Transverse colon (tissue), 4 donors: ENCODE data around the gene HACD1. TPM values are rescaled to one million over a fixed set of nuclear protein-coding genes. Genes with fewer than 3 reads are reported as not detected.

Experiments
- DNase-seq: peaks from one replicate; pipeline ENCODE4 v3.0.0-alpha.2; 2019
- H3K27ac ChIP-seq, 4 donors: fragments of 200-600 bp; sonication (generic); 2 replicates each; pipeline ENCODE4 v1.5.1; 2016 to 2018; ENCODE audit warnings: inconsistent platforms in 4 of 4
- H3K27me3 ChIP-seq: fragments of 200-600 bp; sonication (generic); 2 replicates; pipeline ENCODE4 v1.5.1; 2017; ENCODE audit warnings: inconsistent platforms
- H3K36me3 ChIP-seq, 4 donors: fragments of 200-600 bp; sonication (generic); 2 replicates each; pipeline ENCODE4 v1.5.1; 2017 to 2019; ENCODE audit warnings: inconsistent platforms in 4 of 4
- H3K4me1 ChIP-seq, 4 donors: fragments of 200-600 bp; sonication (generic); 2 replicates each; pipeline ENCODE4 v1.5.1; 2017 to 2020; ENCODE audit warnings: inconsistent platforms in 4 of 4
- H3K4me3 ChIP-seq, 4 donors: fragments of 200-600 bp; sonication (generic); 1 replicate in 1 of 4; 2 replicates in 3 of 4; pipeline versions ENCODE4 v1.5.1 to v1.6.1; 2017 to 2019; ENCODE audit warnings: inconsistent platforms in 4 of 4
- H3K9me3 ChIP-seq, 2 donors: fragments of 200-600 bp; sonication (generic); 2 replicates each; pipeline ENCODE4 v1.5.1; 2017 to 2019; ENCODE audit warnings: inconsistent platforms in 2 of 2
- CTCF ChIP-seq, 5 experiments: fragments of 200-600 bp in 3 of 5; fragments of 450-650 bp in 2 of 5; sonication (generic) in 3 of 5; IDR thresholded peaks; 1 replicate in 2 of 5; 2 replicates in 3 of 5; pipeline ENCODE4 v1.5.1; 2016 to 2017; ENCODE audit warnings: antibody characterized with exemption in 5 of 5, inconsistent platforms in 3 of 5, mild to moderate bottlenecking in 2 of 5, moderate library complexity in 1 of 5
- EP300 ChIP-seq: sonication (generic); formaldehyde crosslinking; IDR thresholded peaks from one replicate; pipeline ENCODE4 v1.6.1; 2017; ENCODE audit warnings: antibody characterized with exemption, low read depth
- POLR2A ChIP-seq: fragments of 450-650 bp; IDR thresholded peaks from one replicate; pipeline ENCODE4 v1.6.1; 2016; ENCODE audit warnings: antibody characterized with exemption, mild to moderate bottlenecking, moderate library complexity
- POLR2AphosphoS5 ChIP-seq, 3 donors: sonication (generic); formaldehyde crosslinking; IDR thresholded peaks; one replicate each; pipeline ENCODE4 v1.6.1; 2016; ENCODE audit warnings: antibody characterized with exemption in 3 of 3
- WGBS, 2 donors: methylation state at CpG; one replicate each; pipeline ENCODE4 v1.1.5; 2018; ENCODE audit warnings: low coverage in 1 of 2; 5-methylcytosine and 5-hydroxymethylcytosine counted together
- in situ Hi-C, 4 donors: fragments of 200-750 bp; cut with MboI; loops; one replicate each; pipeline versions ENCODE4 v1.15.0 to v1.15.1; 2017; ENCODE audit warnings: low sequenced_read_pairs in 3 of 4, low pct_ligation_motif_present in 1 of 4, low pct_unique_long_range_greater_than_20kb in 1 of 4
- intact Hi-C: fragments of 100-400 bp; cut with DNase I; formaldehyde crosslinking; loops from one replicate; pipeline ENCODE4 v1.15.1; 2023; ENCODE audit warnings: low total_unique reads
- total RNA-seq, 4 donors: library from RNA; depleted of rRNA; stranded (reverse); fragments of >200 nt; gene quantifications; one replicate each; pipeline ENCODE4 v1.1.0, GENCODE V29; 2016

The HACD1 gene
- total RNA-seq, 4 donors from 2014 or later: 6.7 to 52.3 (median 16.5) TPM; not detected in 1

GRCh38 chr10:17648243-17649035, 31.3 kb upstream of the HACD1 start:
- Histone ChIP-seq H3K27me3 (no peaks in the 10 kb centered on the region), H3K27ac (no peak overlapping the region), H3K4me3 (no peak overlapping the region), H3K36me3 (peaks cover 0 to 12% (median 0%) of the 10 kb centered on the region in 4 donors), H3K4me1 (peaks cover 10 to 30% (median 20%) of the 10 kb centered on the region in 4 donors), H3K9me3 (no peaks in the 10 kb centered on the region)
- in situ Hi-C loops (loop anchor here in 1 of 4 donors (25.0 kb wide), 2 partner anchors 464 to 836 kb away; partner anchors contain the start of gene RSU1), intact Hi-C loops (no loop called here)
- DNase-seq: peak; percentile 26
- TF ChIP-seq POLR2AphosphoS5 (IDR thresholded peaks at IDR 0.05): no peak
- no peak for TF ChIP-seq EP300
- TF ChIP-seq POLR2A: no peak
- no peak for TF ChIP-seq CTCF (IDR thresholded peaks at IDR 0.05)
- 71 to 82% methylated on average over 8 to 10 of the region's 10 CpGs for WGBS, 2 donors

- Histone ChIP-seq H3K4me1 (peaks cover 10 to 38% (median 26%) of the 10 kb centered on the region in 4 donors), H3K36me3 (peaks cover 0 to 2% (median 0%) of the 10 kb centered on the region in 4 donors), H3K27ac (no peak overlapping the region), H3K9me3 (no peaks in the 10 kb centered on the region), H3K27me3 (no peaks in the 10 kb centered on the region), H3K4me3 (no peak overlapping the region)
- intact Hi-C loops (no loop called here), in situ Hi-C loops (loop anchor here in 1 of 4 donors (25.0 kb wide), 2 partner anchors 465 to 835 kb away; partner anchors contain the start of gene RSU1)
- TF ChIP-seq POLR2A: no peak
- no peak for TF ChIP-seq POLR2AphosphoS5 (IDR thresholded peaks at IDR 0.05)
- no peak for TF ChIP-seq CTCF (IDR thresholded peaks at IDR 0.05)
- TF ChIP-seq EP300: no peak
- WGBS, 2 donors: 77 to 100% methylated on average over 2 to 3 of the region's 3 CpGs
- no peak for DNase-seq
These were observed 30.2 kb upstream of the HACD1 start for GRCh38 chr10:17647326-17647725.

- DNase-seq: no peak
- TF ChIP-seq EP300 (no peak), CTCF (IDR thresholded peaks at IDR 0.05) (no peak), POLR2AphosphoS5 (IDR thresholded peaks at IDR 0.05) (no peak), POLR2A (no peak)
- Histone ChIP-seq H3K27me3 (no peaks in the 10 kb centered on the region), H3K27ac (peak overlapping the region in 2 of 4 donors; percentile 2 to 98), H3K4me1 (peaks cover 10 to 38% (median 26%) of the 10 kb centered on the region in 4 donors), H3K36me3 (no peaks in the 10 kb centered on the region), H3K9me3 (no peaks in the 10 kb centered on the region), H3K4me3 (peak overlapping the region in 1 of 4 donors; percentile 85)
- in situ Hi-C loops (loop anchor here in 1 of 4 donors (25.0 kb wide), 2 partner anchors 467 to 833 kb away; partner anchors contain the start of gene RSU1), intact Hi-C loops (no loop called here)
- WGBS, 2 donors: 32 to 44% methylated on average over 6 of the region's 6 CpGs
These were observed 28.6 kb upstream of the HACD1 start for GRCh38 chr10:17645621-17646345.

GRCh38 chr10:17644485-17644943, 27.3 kb upstream of the HACD1 start:
- Histone ChIP-seq H3K4me3 (peak overlapping the region; percentile 63 to 94 (median 80)), H3K27me3 (no peaks in the 10 kb centered on the region), H3K4me1 (peaks cover 10 to 38% (median 26%) of the 10 kb centered on the region in 4 donors), H3K36me3 (no peaks in the 10 kb centered on the region), H3K27ac (peak overlapping the region; percentile 90 to 98 (median 96)), H3K9me3 (no peaks in the 10 kb centered on the region)
- DNase-seq: no peak
- TF ChIP-seq POLR2A: no peak
- no peak for TF ChIP-seq CTCF (IDR thresholded peaks at IDR 0.05)
- TF ChIP-seq EP300: no peak
- TF ChIP-seq POLR2AphosphoS5 (IDR thresholded peaks at IDR 0.05): no peak
- intact Hi-C loops: no loop called here
- WGBS, 2 donors: 0 to 5% methylated on average over 3 to 8 of the region's 9 CpGs
- in situ Hi-C loops: loop anchor here in 1 of 4 donors (25.0 kb wide), 2 partner anchors 468 to 832 kb away; partner anchors contain the start of gene RSU1
